Gastrocnemius medialis (tissue), 4 donors: ENCODE measurements around the gene CYS1.

Source experiments
- POLR2A ChIP-seq, 2 donors: fragments of 450-650 bp; IDR thresholded peaks; one replicate each; pipeline ENCODE4 v1.6.1; 2017; ENCODE audit warnings: antibody characterized with exemption in 2 of 2, mild to moderate bottlenecking in 2 of 2, moderate library complexity in 2 of 2
- TF ChIP-seq, protein P1 (sequence below), 5 experiments: fragments of 450-650 bp in 3 of 5; fragments of 200-600 bp in 2 of 5; sonication (generic) in 2 of 5; IDR thresholded peaks in 4 of 5; conservative IDR thresholded peaks in 1 of 5; 1 replicate in 4 of 5; 2 replicates in 1 of 5; pipeline ENCODE4 v1.5.1; 2016 to 2019; ENCODE audit warnings: antibody characterized with exemption in 5 of 5, mild to moderate bottlenecking in 3 of 5, moderate library complexity in 3 of 5

DNA sequence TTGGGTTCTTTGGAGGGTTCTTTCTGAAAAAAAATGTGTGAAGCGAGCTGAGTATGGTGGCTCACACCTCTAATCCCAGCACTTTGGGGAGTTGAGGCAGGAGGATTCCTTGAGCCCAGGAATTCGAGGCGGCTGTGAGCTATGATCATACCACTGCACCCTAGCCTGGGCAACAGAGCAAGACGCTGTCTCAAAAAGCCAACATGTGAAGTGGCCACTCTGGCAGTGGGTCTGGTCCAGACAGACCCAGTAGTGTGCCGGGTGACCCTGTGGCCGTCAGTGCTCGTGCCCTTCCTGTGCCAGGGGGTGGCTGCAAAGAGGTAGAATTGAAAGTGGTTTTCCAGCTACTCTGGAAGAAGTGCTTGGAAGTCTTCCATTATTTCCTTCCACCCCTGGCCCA is 25.2 kb downstream of the CYS1 start:
- TF ChIP-seq, protein P1, sequence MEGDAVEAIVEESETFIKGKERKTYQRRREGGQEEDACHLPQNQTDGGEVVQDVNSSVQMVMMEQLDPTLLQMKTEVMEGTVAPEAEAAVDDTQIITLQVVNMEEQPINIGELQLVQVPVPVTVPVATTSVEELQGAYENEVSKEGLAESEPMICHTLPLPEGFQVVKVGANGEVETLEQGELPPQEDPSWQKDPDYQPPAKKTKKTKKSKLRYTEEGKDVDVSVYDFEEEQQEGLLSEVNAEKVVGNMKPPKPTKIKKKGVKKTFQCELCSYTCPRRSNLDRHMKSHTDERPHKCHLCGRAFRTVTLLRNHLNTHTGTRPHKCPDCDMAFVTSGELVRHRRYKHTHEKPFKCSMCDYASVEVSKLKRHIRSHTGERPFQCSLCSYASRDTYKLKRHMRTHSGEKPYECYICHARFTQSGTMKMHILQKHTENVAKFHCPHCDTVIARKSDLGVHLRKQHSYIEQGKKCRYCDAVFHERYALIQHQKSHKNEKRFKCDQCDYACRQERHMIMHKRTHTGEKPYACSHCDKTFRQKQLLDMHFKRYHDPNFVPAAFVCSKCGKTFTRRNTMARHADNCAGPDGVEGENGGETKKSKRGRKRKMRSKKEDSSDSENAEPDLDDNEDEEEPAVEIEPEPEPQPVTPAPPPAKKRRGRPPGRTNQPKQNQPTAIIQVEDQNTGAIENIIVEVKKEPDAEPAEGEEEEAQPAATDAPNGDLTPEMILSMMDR (IDR thresholded peaks at IDR 0.05 in 4 of 5, conservative IDR thresholded peaks at IDR 0.05 in 1 of 5), result no peak
- no peak for TF ChIP-seq POLR2A (IDR thresholded peaks at IDR 0.05)
